Stimulated activated CD4-positive, alpha-beta T cell treated with anti-CD3 and anti-CD28 coated beads, Interleukin-4, amount 100 ng/mL, for 4 hours (primary cell): ENCODE data around the gene PTPRT.
"Not testable (repeated sequence)": the region's sequence is repeated elsewhere in the genome, so short reads cannot be mapped to it uniquely, and the experiment has no call there.

ENCODE experiments used
- DNase-seq, 2 experiments: peaks; one replicate each; pipeline ENCODE4 v3.0.0-alpha.2; 2020

Gene PTPRT

GRCh38 chr20:42259389-42259788 is 930.3 kb downstream of the PTPRT start:
- DNase-seq = no peak

- no peak for DNase-seq
Measured at GRCh38 chr20:42258564-42259302, 931.0 kb downstream of the PTPRT start.

DNA sequence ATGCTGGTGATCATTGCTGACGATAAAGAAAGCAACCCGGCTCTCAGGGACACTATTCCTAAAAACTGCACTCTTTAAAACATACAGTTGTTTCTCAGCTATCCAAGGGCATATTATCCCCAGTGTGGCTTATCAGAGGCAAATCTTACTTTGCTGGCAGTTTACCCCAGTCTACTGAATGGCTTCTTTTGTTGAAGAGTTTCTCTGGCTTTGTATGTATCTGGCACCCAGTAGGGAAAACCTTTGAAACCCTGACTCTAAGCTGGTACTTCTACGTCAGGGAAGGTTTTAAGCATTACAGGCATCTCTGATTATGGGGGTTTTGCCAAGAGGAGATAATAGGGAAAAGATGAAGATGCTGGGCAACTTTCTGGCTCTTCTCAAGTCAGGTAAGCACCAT is 933.9 kb downstream of the PTPRT start:
- DNase-seq = no peak

- no peak for DNase-seq
Measured at GRCh38 chr20:42254673-42255072, 935.0 kb downstream of the PTPRT start.

- DNase-seq = no peak
Measured at GRCh38 chr20:42252116-42252515, 937.6 kb downstream of the PTPRT start.

DNA sequence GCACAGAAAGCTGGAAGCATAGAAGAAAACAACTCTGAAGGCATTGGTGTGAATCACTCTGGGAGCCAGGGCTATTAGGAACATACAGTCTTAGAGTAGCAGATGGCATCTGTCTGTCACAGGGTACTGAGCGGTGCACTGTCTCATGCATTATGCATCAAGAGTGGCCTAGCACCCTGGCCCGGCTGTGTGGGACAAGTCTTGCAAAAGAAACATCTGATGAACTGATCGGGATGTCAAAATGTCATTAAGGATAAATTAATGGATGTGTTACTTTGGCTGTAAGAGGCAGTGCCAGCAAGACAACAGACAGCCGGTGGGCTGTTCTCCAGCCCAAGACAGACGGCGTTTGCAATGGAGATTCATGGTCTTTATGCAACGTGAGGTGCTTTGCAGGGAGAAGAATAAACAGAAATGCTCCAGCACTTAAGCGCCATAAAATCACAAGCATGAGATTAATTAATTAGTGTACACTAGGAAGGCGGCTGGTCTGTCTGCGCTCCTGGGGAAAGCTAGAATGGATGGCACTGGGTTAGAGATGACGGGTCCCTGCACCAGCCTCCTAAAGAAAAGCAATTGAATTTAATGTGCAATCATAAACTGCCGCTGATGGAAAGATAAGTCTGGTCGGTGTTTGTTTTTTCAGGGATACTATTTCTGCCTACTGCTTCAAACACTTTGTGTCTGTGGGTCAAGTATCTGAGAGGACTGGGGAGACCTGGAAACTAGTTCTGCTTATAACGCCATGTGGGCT is 970.9 kb downstream of the PTPRT start:
- no peak for DNase-seq

DNA sequence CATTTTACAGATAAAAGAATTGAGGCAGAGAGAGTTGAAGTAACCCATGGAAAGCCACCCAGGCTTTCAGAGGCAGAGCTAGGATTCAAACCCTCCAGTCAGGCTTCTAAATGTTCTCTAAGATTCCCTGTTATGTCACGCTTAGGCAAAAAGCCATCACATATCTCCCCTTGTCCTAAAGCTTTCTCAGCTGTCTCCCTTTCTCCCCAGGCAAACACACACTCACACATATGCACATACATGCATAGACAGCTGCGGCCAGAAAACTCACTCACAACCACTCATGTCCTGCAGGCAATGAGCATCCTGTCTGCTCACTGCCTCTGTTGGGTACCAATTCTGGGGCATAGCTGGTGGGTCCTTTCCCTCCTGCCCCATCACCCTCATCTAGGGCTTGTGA is 975.6 kb downstream of the PTPRT start:
- DNase-seq = no peak

DNA sequence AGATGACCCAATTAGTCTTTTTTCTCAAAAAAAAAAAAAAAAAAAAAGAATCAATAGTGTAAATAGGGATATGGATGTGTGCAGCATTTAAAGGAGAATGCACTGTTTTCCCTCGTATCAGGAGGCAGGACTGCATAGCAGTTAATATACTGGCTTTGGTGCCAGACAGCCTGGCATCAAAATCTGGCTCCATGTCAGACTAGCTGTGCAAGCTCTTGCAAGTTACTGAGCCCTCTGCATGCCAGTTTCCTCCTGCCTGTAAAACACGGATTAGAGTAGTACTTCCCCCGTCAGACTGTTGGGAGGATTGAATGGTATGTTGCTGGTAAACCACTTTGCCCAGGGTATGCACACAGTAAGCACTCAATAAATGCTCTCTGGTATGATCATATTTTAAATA is 977.3 kb downstream of the PTPRT start:
- DNase-seq = no peak

DNA sequence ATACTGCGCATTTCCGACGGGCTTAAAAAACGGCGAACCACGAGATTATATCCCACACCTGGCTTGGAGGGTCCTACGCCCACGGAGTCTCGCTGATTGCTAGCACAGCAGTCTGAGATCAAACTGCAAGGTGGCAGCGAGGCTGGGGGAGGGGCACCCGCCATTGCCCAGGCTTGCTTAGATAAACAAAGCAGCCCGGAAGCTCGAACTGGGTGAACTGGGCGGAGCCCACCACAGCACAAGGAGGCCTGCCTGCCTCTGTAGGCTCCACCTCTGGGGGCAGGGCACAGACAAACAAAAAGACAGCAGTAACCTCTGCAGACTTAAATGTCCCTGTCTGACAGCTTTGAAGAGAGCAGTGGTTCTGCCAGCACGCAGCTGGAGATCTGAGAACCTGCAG is 983.1 kb downstream of the PTPRT start:
- DNase-seq = not testable (repeated sequence)

DNA sequence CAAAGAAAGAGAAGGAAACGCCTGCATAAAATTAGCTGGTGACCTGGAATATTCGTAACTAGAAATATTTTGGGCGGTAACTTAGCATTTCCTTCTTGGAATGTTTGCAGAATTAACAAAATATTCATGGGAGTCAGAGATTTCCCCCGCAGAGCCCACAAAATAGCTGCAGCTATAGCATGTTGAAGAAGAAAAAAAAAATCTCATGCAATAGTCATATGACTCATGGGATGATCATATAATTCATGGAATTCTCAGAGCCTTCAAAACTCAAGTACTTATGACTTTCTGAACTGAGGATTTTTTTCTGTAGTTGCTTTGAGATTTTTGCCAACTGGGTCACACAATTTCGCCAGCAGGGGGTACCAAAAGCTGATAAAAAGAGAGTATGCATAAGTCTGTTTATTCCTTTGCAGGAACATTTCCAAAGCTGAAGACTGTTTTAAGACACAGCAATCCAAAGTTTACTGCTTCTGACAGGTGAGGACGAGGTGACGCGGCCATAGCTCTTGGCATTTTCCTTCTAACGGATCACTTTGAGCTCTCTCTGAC is 985.5 kb downstream of the PTPRT start:
- no peak for DNase-seq

- DNase-seq = no peak
Measured at GRCh38 chr20:42197599-42197998, 992.1 kb downstream of the PTPRT start.

- DNase-seq = no peak
Measured at GRCh38 chr20:42193119-42193518, 996.6 kb downstream of the PTPRT start.

DNA sequence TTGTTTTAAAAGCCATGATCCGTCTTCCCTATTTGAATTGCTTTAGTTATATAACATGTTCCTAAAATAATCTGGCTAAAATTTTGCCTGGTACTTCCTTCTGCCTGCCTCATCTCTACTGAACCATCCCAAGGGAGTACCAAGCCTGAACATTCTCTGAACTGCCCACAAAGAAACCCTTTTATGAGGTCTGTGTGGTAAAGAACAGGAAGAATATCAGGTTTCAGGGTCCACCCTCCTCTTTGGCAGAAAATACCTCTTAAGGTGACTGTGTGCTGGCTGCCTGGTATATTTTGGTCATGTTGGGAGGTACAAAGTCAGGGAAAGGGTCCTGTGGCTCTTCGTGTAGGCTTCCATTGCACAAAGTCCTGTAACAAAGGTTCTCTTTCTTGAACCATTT is 997.4 kb downstream of the PTPRT start:
- DNase-seq = no peak

DNA sequence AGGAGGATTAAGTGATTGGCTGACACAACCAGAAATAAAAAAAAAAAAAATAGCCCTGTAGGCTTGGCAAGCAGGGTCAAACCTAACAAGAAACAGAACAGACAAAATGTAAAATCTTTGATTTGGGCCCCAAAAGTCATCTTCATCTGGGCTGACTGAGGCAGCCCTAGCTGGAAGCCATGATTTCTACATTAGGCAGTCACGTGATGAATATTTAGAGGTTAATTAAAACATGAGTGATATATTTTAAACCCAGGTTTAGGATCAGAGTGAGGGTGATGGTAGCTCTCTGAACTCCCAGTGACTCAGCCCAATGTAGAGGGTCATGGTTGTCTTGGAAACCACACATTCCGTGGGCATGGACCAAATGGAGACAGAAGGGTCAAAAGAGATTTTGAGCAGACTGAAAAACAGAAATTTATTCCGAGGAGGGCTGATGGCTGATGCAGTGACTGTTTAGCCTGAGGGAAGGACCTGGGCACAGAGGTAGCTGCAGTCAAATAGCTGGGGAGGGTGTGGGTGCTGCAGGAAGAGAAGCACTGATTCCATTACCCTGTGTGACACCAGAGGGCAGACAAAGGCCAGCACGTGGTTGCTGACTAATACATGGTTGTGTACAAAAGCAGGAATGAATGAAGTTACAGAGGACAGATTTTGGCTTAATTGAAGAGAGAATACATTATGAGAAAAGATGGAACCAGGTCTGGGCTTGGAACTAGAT is 998.4 kb downstream of the PTPRT start:
- DNase-seq = no peak

GRCh38 chr20:42190084-42190483 is 999.6 kb downstream of the PTPRT start:
- DNase-seq = no peak

GRCh38 chr20:42186337-42186736 is 1003.4 kb downstream of the PTPRT start:
- DNase-seq = no peak

- no peak for DNase-seq
Measured at GRCh38 chr20:42183147-42183546, 1006.6 kb downstream of the PTPRT start.

DNA sequence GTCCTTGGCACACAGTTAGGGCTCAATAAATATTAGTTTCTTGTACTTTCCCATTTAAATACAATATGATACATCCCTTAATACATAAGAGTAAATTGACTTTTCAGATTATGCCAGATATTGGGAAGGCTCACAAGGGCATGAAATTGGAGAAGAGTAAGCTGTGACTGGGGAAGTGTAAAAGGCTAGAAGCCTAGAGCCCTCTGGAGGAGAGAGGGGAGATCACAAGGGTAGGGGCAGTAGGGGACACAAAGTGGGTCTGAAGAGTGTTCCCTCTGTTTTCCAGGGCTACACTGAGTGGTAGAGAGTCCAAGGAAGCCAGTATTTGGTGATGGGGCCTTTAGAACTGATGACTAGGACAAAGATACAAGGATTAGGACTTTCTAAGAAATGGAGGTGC is 1008.6 kb downstream of the PTPRT start:
- no peak for DNase-seq

GRCh38 chr20:42179768-42180167 is 1009.9 kb downstream of the PTPRT start:
- DNase-seq = no peak

GRCh38 chr20:42173440-42173839 is 1016.3 kb downstream of the PTPRT start:
- DNase-seq = no peak

DNA sequence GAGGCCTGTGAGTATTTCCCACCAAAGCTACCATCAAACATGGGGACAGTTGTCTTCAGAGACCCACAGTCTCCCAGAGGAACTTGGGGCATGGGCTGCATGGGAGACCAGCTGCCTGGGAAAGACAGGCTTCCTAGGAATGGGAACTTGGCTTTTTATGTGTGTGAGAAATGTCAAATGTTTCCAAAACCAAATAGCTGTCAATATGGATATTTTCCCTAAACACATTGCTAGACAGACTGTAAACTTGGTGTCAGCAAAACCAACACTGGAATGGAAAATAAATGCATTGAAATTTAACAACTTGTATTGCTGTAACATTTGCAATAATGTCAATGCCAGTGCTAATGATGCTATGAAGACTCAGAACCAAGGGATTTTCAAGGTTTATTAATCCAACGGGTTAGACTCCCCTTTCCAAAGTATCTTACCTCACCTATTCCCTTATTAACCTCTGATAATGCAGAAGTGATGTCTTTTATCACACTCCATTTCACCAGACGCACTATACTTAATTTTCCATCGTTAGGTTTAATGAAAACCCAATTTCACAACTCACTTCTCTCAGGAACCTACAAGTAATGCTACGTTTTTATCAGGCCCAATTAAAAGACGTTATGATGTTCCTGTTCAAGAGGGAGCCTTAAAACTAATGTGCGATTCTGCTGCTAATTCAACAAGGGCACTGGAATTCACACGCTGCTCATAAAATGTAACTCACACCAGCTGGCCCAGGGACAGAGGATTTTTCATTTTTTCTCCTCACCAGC is 1025.4 kb downstream of the PTPRT start:
- no peak for DNase-seq

DNA sequence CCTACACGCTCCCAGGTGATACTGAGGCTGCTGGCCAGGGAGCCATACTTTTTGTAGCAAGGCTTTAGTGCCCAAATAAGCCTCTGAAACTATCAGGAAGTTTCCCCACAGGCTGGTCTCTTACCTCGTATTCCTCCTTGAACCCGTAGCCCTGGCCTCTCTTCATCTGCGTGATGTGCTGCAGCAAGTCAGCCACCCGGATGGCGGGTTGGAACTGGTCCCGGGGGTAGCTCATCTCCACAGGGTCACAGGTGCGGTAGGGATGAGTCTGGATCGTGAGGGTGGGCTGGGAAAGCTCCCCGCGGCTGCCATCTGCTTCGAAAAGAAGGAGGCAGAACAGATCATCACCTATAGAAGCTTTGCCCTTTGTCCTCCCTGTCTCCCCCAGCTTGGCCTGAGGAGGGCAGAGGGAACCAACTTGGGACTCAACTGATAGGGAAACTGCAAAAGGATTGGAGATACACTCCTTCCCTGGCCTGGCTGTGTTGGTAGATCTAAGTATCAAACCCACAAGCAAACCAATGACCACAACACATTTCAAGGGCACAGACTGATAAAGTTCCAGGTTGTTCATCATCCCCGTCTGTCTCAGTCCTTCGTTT is 1028.4 kb downstream of the PTPRT start:
- no peak for DNase-seq
